Hematopoietic multipotent progenitor cell treated with erythropoietin and hydrocortisone succinate and interleukin-3 and kit ligand, for 15 days (in vitro differentiated cells): ENCODE results near the gene PSMF1.
"Not testable (repeated sequence)": the region's sequence is repeated elsewhere in the genome, so short reads cannot be mapped to it uniquely, and the experiment has no call there.

Experiments
- DNase-seq: peaks from one replicate; pipeline ENCODE4 v3.0.0-alpha.2; 2015; ENCODE audit warnings: low spot score

The PSMF1 gene

GRCh38 chr20:1215386-1216170 is 97.2 kb downstream of the PSMF1 start:
- DNase-seq = peak; percentile 47

GRCh38 chr20:1216527-1217427 is 98.4 kb downstream of the PSMF1 start:
- not testable (repeated sequence) for DNase-seq
